ENCODE measurements around the gene FBRSL1.

DNA sequence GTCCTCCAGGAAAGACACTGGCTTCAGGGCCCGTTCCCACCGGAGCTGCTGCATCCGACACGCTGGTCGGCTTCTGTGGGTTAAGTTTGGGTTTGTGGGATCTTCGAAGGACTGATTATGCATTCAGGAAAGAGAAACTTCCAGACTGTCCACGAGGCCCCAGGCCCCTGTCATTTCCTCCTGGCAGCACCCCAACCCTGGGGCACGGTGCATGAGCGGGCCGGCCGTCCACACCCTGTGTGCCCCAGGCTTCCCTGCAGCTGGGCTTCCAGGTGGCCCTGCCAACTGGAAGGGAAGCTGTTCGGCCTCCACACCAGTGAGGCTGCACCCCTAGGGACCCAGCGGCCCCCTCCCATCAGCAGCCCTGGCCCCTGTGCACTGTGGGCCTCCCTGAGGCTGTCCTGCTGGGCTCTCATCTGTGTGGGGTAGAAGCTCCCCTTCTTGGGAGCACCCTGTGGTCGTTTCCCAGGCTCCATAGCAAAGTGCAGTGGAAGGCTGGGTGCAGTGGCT is 9.3 kb upstream of the FBRSL1 start:
- TF ChIP-seq, protein P1, sequence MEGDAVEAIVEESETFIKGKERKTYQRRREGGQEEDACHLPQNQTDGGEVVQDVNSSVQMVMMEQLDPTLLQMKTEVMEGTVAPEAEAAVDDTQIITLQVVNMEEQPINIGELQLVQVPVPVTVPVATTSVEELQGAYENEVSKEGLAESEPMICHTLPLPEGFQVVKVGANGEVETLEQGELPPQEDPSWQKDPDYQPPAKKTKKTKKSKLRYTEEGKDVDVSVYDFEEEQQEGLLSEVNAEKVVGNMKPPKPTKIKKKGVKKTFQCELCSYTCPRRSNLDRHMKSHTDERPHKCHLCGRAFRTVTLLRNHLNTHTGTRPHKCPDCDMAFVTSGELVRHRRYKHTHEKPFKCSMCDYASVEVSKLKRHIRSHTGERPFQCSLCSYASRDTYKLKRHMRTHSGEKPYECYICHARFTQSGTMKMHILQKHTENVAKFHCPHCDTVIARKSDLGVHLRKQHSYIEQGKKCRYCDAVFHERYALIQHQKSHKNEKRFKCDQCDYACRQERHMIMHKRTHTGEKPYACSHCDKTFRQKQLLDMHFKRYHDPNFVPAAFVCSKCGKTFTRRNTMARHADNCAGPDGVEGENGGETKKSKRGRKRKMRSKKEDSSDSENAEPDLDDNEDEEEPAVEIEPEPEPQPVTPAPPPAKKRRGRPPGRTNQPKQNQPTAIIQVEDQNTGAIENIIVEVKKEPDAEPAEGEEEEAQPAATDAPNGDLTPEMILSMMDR (IDR thresholded peaks at IDR 0.05; ENCODE audit: low read depth, low read length, missing input control) = no peak
- TF ChIP-seq, protein P2, sequence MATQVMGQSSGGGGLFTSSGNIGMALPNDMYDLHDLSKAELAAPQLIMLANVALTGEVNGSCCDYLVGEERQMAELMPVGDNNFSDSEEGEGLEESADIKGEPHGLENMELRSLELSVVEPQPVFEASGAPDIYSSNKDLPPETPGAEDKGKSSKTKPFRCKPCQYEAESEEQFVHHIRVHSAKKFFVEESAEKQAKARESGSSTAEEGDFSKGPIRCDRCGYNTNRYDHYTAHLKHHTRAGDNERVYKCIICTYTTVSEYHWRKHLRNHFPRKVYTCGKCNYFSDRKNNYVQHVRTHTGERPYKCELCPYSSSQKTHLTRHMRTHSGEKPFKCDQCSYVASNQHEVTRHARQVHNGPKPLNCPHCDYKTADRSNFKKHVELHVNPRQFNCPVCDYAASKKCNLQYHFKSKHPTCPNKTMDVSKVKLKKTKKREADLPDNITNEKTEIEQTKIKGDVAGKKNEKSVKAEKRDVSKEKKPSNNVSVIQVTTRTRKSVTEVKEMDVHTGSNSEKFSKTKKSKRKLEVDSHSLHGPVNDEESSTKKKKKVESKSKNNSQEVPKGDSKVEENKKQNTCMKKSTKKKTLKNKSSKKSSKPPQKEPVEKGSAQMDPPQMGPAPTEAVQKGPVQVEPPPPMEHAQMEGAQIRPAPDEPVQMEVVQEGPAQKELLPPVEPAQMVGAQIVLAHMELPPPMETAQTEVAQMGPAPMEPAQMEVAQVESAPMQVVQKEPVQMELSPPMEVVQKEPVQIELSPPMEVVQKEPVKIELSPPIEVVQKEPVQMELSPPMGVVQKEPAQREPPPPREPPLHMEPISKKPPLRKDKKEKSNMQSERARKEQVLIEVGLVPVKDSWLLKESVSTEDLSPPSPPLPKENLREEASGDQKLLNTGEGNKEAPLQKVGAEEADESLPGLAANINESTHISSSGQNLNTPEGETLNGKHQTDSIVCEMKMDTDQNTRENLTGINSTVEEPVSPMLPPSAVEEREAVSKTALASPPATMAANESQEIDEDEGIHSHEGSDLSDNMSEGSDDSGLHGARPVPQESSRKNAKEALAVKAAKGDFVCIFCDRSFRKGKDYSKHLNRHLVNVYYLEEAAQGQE (IDR thresholded peaks at IDR 0.05) = no peak
- no peak for TF ChIP-seq SP1 (IDR thresholded peaks at IDR 0.05)
- no peak for TF ChIP-seq EGR1 (IDR thresholded peaks at IDR 0.05; ENCODE audit: low read depth in 2 of 2)
- no peak for TF ChIP-seq JUND (IDR thresholded peaks at IDR 0.05)
- TF ChIP-seq, protein P3, sequence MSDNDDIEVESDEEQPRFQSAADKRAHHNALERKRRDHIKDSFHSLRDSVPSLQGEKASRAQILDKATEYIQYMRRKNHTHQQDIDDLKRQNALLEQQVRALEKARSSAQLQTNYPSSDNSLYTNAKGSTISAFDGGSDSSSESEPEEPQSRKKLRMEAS (IDR thresholded peaks at IDR 0.05) = no peak
- TF ChIP-seq RAD21 (IDR thresholded peaks at IDR 0.05) = no peak
- TF ChIP-seq, protein P4, sequence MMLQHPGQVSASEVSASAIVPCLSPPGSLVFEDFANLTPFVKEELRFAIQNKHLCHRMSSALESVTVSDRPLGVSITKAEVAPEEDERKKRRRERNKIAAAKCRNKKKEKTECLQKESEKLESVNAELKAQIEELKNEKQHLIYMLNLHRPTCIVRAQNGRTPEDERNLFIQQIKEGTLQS (IDR thresholded peaks at IDR 0.05) = no peak
- TF ChIP-seq NR2F2 (IDR thresholded peaks at IDR 0.05) = no peak

Measured in liver (tissue), 3 donors.